Loucy (cell line): ENCODE results near the gene HOXB7.

Experiments used
- H2AFZ ChIP-seq: fragments of 200-600 bp; sonication (generic); 2 replicates; pipeline ENCODE4 v1.6.0; 2016; ENCODE audit warnings: antibody characterized with exemption, mild to moderate bottlenecking, low read length, moderate library complexity
- H3F3A ChIP-seq: fragments of 200-600 bp; 2 replicates; pipeline ENCODE4 v1.6.0; 2016; ENCODE audit warnings: antibody characterized with exemption, low read depth, mild to moderate bottlenecking
- H3K27me3 ChIP-seq: fragments of 200-600 bp; sonication (generic); 2 replicates; pipeline ENCODE4 v1.6.1; 2014; ENCODE audit warnings: low read length, mild to moderate bottlenecking; ENCODE audit not compliant: insufficient read depth, poor library complexity, severe bottlenecking
- H3K36me3 ChIP-seq: fragments of 200-600 bp; sonication (generic); 2 replicates; pipeline ENCODE4 v1.6.1; 2016; ENCODE audit warnings: low read length; ENCODE audit not compliant: insufficient read depth
- H3K4me1 ChIP-seq: fragments of 200-600 bp; sonication (generic); 2 replicates; pipeline ENCODE4 v1.5.1; 2014; ENCODE audit warnings: low read length, mild to moderate bottlenecking; ENCODE audit not compliant: insufficient read depth, poor library complexity, severe bottlenecking
- H3K4me2 ChIP-seq: fragments of 200-600 bp; sonication (generic); 2 replicates; pipeline ENCODE4 v1.6.0; 2014; ENCODE audit warnings: antibody characterized with exemption, low read length, low read depth, mild to moderate bottlenecking; ENCODE audit not compliant: poor library complexity, severe bottlenecking
- H3K4me3 ChIP-seq: fragments of 200-600 bp; sonication (generic); 2 replicates; pipeline ENCODE4 v1.5.1; 2014; ENCODE audit warnings: low read length, mild to moderate bottlenecking, mixed read lengths; ENCODE audit not compliant: poor library complexity, severe bottlenecking
- H3K79me2 ChIP-seq: fragments of 200-600 bp; sonication (generic); 2 replicates; pipeline ENCODE4 v1.6.1; 2014; ENCODE audit warnings: low read length; ENCODE audit not compliant: insufficient read depth
- H3K9ac ChIP-seq: fragments of 200-600 bp; sonication (generic); 2 replicates; pipeline ENCODE4 v1.6.0; 2014; ENCODE audit warnings: mild to moderate bottlenecking, low read depth, low read length, moderate library complexity; ENCODE audit not compliant: poor library complexity, severe bottlenecking
- H3K9me2 ChIP-seq: fragments of 200-600 bp; sonication (generic); replicated peaks from 2 replicates; pipeline ENCODE4 v1.6.1; 2016; ENCODE audit warnings: low read depth, low read length, mixed read lengths
- H3K9me3 ChIP-seq: fragments of 200-600 bp; sonication (generic); 2 replicates; pipeline ENCODE4 v1.6.1; 2014; ENCODE audit warnings: mild to moderate bottlenecking, antibody characterized with exemption, low read length, low read depth; ENCODE audit not compliant: insufficient read depth
- H4K20me1 ChIP-seq: fragments of 200-600 bp; sonication (generic); 2 replicates; pipeline ENCODE4 v1.6.0; 2014; ENCODE audit warnings: antibody characterized with exemption, low read length, mild to moderate bottlenecking; ENCODE audit not compliant: insufficient read depth, poor library complexity, severe bottlenecking
- CTCF ChIP-seq: fragments of 200-600 bp; sonication (generic); conservative IDR thresholded peaks from 2 replicates; pipeline ENCODE4 v1.5.1; 2014; ENCODE audit warnings: mild to moderate bottlenecking, antibody characterized with exemption, low read length
- EZH2phosphoT487 ChIP-seq: fragments of 200-600 bp; IDR thresholded peaks from 2 replicates; pipeline ENCODE4 v1.6.1; 2018; ENCODE audit warnings: antibody characterized with exemption, mild to moderate bottlenecking, moderate library complexity, borderline replicate concordance

Gene HOXB7

DNA sequence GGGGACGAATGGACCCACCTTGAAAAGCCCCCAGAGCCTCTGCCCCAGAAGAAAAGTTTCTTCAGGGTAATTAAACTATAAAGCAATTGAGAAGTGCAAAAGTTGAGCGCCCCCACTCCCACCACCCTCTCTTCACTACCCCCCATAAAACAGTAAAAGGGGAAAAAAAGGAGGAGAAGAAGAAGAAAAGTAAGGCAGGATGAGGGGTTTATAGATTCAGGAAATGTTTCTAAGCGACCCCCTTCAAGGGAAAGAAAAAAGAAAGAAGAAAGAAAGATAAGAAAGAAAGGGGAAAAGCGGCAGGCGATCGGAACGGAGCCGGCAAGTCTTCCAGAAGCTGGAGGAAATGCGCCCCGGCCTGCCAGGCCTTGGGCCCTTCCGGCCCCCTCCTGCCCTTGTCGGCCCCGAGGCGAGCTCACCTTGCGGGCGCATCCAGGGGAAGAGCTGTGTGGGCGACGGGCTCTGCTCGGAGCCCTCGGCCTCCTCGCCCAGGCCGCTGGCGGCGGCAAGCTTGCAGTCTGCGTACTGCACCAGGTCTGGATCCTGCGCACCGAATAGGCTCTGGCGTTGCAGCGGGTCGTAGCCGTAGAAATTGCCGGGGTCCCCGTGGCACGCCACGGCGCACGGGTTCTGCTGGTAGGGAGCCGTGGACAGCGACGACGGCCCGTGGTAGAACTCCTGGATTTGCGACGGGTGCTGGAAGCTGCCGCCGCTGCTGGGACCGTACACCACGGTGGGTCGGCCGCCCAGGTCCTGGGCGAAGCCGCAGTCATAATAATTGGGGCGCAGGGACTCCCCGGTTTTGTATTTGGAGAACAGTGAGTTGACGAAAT is 3.3 kb upstream of the HOXB7 start:
- Histone ChIP-seq H2AFZ (no peak overlapping the region), H3K4me1 (peaks cover 24% of the 10 kb centered on the region), H3K27me3 (peaks cover 14% of the 10 kb centered on the region), H3K36me3 (no peaks in the 10 kb centered on the region), H4K20me1 (peaks cover 9% of the 10 kb centered on the region), H3K9me3 (no peaks in the 10 kb centered on the region), H3K9me2 (no peaks in the 10 kb centered on the region), H3K9ac (peak overlapping the region; percentile 100), H3K4me2 (peak overlapping the region; percentile 98), H3F3A (peaks cover 8% of the 10 kb centered on the region; the same call in 1 of the 2 replicates), H3K4me3 (peak overlapping the region; percentile 89), H3K79me2 (peaks cover 99% of the 10 kb centered on the region)
- TF ChIP-seq EZH2phosphoT487 (no peak), CTCF (no peak)

GRCh38 chr17:48612854-48613691 is 2.3 kb upstream of the HOXB7 start:
- no peak for TF ChIP-seq EZH2phosphoT487
- TF ChIP-seq CTCF = no peak
- H3K9ac ChIP-seq = peak overlapping the region; percentile 100

GRCh38 chr17:48612456-48612853 is 1.6 kb upstream of the HOXB7 start:
- Histone ChIP-seq H3K4me1 (peaks cover 35% of the 10 kb centered on the region), H3K79me2 (peaks cover 100% of the 10 kb centered on the region), H3K9me2 (no peaks in the 10 kb centered on the region), H3K4me3 (peak overlapping the region; percentile 89), H2AFZ (no peak overlapping the region), H3K4me2 (peak overlapping the region; percentile 98), H3K9me3 (no peaks in the 10 kb centered on the region), H3K27me3 (peaks cover 14% of the 10 kb centered on the region), H3K36me3 (no peaks in the 10 kb centered on the region), H3K9ac (peak overlapping the region; percentile 100), H3F3A (peaks cover 8% of the 10 kb centered on the region; the same call in 1 of the 2 replicates), H4K20me1 (peaks cover 9% of the 10 kb centered on the region)
- TF ChIP-seq CTCF (no peak), EZH2phosphoT487 (no peak)

More at GRCh38 chr17:48612854-48613691, 2.3 kb upstream of the HOXB7 start:
- H3K36me3 ChIP-seq = no peaks in the 10 kb centered on the region
- H3K79me2 ChIP-seq = peaks cover 100% of the 10 kb centered on the region
- peaks cover 9% of the 10 kb centered on the region for H4K20me1 ChIP-seq
- no peak overlapping the region for H2AFZ ChIP-seq
- H3F3A ChIP-seq = peaks cover 8% of the 10 kb centered on the region; the same call in 1 of the 2 replicates
- peak overlapping the region; percentile 89 for H3K4me3 ChIP-seq
- peak overlapping the region; percentile 98 for H3K4me2 ChIP-seq
- no peaks in the 10 kb centered on the region for H3K9me2 ChIP-seq
- peaks cover 14% of the 10 kb centered on the region for H3K27me3 ChIP-seq
- H3K9me3 ChIP-seq = no peaks in the 10 kb centered on the region
- H3K4me1 ChIP-seq = peaks cover 32% of the 10 kb centered on the region
